ENCODE results near the gene SULT1B1.

DNA sequence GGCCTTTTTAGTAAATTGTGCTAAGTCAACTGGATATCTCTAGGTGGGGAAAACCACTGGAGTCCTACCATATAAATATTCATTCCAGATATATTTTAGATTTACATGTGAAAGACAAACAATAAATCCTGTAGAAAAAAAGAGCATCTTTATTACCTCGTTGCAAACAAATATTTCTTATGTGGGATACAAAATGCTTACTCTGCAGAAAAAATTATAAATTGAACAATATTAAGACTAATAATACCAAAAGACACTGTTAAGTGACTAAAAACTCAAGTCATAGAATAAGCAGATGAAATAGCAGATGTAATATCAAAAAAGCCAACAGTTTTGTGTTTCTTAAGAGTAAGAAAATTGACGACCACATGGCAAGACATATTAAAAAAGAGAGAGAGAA, 43.8 kb downstream of the SULT1B1 start:
- TF ChIP-seq, protein P1, sequence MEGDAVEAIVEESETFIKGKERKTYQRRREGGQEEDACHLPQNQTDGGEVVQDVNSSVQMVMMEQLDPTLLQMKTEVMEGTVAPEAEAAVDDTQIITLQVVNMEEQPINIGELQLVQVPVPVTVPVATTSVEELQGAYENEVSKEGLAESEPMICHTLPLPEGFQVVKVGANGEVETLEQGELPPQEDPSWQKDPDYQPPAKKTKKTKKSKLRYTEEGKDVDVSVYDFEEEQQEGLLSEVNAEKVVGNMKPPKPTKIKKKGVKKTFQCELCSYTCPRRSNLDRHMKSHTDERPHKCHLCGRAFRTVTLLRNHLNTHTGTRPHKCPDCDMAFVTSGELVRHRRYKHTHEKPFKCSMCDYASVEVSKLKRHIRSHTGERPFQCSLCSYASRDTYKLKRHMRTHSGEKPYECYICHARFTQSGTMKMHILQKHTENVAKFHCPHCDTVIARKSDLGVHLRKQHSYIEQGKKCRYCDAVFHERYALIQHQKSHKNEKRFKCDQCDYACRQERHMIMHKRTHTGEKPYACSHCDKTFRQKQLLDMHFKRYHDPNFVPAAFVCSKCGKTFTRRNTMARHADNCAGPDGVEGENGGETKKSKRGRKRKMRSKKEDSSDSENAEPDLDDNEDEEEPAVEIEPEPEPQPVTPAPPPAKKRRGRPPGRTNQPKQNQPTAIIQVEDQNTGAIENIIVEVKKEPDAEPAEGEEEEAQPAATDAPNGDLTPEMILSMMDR (IDR thresholded peaks at IDR 0.05): no peak
- no peak for TF ChIP-seq EZH2phosphoT487 (IDR thresholded peaks at IDR 0.05)
- no peak for TF ChIP-seq EZH2 (IDR thresholded peaks at IDR 0.05)
